Stimulated activated CD4-positive, alpha-beta T cell treated with anti-CD3 and anti-CD28 coated beads, Interleukin-2, amount 100 ng/mL, for 4 hours (primary cell): Measurements from ENCODE around the gene MRPL12.

Source experiments
- DNase-seq: peaks from one replicate; pipeline ENCODE4 v3.0.0-alpha.2; 2020; ENCODE audit warnings: low read depth

The MRPL12 gene

DNA sequence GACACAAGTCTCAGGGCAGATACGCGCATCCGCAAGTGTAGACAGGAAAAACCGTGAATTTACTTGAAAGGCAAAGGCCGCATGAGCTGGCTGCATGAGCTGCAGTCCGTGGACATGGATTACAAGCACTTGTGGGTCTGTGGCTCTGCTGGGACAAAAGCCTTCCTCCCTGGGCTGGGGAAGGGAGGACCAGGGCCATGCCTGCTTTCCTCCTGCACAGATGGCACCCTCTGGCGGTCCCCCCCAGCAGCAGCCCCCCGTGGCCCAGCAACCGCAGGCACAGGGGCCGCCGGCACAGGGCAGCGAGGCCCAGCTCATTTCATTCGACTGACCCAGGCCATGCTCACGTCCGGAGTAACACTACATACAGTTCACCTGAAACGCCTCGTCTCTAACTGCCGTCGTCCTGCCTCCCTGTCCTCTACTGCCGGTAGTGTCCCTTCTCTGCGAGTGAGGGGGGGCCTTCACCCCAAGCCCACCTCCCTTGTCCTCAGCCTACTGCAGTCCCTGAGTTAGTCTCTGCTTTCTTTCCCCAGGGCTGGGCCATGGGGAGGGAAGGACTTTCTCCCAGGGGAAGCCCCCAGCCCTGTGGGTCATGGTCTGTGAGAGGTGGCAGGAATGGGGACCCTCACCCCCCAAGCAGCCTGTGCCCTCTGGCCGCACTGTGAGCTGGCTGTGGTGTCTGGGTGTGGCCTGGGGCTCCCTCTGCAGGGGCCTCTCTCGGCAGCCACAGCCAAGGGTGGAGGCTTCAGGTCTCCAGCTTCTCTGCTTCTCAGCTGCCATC lies 1.7 kb upstream of the MRPL12 start:
- DNase-seq = no peak

DNA sequence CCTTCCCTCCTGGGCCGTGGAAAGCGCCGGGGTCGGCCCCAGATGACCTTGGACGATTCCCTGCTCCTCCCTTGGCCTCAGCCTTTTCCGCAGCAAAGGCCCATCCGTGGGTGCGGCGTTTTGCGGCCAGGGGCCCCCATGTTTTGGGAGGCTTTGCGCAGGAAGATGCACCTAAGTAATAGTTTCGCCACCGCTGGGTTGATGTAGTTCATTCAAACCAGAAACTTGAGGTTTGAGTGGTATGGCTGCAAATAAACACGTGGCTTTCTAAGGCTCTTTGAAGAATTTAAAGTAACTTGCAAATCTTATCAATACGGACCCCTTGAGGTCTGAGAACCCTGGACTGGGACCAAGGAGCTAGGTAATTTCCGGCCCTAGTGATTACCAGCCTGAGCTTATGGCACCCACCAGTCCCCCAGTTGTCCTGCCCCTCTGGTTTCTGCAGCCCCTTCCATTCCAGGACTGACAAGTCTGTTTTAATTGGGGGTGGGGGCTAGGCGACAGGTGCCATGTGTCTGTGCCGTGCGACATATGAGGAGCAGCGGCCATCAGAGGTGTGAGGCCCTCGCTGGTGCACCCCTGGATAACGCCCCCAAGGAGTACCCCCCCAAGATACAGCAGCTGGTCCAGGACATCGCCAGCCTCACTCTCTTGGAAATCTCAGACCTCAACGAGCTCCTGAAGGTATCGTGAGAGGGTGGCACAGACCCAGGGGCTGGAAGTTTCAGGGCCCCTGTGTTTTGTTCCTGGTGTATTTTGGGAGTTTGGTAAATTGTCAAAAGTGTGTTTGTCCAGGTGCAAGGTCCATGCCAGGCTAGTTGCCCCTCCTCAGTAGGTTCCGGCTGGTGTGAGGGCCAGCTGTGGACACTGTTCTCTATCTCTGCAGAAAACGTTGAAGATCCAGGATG lies 834 bp downstream of the MRPL12 start:
- DNase-seq = no peak

DNA sequence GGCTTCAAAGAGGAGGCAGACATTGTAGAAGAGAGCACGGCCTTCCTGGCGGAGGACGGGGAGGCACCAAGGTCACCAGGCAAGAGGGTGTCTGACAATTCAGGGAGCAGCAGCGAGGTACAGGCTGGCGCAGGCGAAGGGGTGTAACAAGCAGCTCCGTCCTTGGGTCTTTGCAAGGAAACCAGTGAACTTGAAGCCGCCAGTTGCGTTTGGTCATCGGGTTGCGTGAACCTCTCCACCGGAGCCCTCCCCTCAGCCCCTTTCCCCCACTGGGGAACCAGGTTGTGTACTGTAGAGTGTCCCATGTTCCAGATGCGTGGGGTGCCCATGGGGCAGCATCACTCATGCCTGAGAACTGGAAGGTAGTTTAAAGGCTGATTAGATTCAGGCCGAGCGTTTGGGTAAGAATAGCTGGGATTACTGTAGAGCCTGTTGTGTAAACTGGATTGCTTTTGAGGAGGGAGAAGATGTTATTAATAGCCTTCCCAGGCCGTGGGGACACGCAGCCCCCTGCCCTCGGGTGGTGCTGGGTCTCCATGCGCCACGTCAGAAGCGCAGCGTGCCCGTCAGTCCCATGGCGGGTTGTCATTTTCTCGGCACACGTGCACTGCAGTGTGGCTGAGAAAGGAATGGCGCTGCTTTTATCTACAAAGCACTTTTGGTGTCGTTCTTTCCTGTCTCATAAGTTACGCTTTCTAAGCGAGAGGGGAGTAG lies 2.5 kb downstream of the MRPL12 start:
- DNase-seq = no peak

DNA sequence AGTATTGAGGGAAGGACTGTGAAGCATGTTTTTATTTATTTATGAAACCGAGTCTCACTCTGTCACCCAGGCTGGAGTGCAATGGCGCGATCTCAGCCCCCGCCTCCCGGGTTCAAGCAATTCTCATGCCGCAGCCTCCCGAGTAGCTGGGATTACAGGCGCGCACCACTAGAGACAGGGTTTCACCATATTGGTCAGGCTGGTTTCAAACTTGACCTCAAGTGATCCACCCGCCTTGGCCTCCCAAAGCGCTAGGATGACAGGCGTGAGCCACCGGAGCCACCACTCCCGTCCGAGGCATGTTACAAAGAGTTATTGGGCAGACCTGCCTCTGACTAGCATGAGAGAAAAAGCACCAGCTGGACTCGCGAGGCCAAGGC lies 3.1 kb downstream of the MRPL12 start:
- DNase-seq = no peak

DNA sequence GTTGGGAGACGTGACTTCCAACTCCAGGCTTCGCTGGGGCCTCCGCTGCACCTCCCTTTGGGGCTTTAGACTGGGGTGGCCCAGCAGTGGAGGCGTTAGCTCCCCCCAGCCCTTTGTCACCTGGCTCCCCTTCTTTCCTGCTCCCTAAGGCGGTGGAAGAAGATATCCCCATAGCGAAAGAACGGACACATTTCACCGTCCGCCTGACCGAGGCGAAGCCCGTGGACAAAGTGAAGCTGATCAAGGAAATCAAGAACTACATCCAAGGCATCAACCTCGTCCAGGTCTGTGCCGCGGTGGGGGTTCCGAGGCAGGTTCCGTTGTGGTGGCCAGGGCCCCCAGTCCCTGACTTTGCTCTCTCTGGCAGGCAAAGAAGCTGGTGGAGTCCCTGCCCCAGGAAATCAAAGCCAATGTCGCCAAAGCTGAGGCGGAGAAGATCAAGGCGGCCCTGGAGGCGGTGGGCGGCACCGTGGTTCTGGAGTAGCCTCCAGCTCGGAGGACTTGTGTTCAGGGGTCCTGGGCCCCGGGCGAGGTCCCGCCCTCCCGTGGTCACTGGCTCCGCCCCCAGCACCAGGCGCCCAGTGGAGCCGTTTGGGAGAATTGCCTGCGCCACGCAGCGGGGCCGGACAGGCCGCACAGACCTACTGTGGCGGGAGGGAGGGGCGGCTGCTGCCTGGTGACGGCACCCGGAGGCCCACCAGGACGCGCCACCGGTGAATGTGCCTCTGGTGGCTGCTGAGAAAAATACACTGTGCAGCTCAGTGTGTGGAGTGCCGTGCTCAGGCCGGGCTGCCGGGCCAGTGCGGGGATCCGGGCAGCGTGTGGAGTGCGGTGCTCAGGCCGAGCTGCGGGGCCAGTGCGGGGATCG lies 3.8 kb downstream of the MRPL12 start:
- DNase-seq = no peak

DNA sequence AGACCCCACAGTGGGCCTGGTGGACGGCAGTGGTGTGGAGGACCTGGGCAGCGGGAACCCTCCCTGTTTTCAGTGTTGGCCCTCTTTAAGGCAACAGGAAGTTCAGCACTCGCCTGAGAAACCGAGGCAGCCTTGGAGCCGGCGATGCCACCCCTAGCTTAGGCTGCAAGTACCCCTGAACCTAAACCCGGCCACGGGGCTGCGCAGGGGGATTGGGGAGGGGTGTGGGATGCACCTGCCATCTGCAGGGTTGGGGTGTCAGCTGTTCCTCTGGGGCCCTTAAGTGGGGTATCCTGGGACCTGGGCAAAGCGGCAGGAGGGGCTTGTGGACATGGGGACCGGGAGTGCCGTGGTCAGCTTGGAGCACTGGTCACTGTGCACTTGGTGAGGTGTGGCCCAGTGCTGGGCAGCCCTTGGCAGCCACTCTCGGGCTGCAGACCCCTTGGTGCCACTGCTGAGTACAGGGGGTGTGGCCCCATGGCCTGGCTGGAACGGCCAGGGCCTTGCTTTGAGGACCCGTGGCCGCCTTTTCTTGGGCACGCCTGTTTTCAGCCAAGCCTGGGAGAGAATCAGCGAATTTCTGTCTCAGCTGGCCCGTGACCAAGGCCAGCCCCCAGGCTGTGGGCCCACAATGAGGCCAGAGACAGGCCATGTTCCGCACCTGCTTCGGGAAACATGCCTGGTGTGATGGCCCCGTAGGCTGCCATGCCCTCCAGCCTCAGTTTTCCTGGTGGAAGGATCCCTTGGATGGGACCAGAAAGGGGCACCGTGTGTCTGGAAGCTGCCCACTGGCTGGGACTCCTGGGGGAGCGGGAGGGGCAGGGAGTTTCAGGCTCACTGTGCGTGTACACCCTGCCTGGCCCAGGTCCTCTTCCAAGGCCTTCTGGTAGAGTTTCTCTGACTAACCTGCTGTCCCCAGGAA lies 4.8 kb downstream of the MRPL12 start:
- DNase-seq = no peak

DNA sequence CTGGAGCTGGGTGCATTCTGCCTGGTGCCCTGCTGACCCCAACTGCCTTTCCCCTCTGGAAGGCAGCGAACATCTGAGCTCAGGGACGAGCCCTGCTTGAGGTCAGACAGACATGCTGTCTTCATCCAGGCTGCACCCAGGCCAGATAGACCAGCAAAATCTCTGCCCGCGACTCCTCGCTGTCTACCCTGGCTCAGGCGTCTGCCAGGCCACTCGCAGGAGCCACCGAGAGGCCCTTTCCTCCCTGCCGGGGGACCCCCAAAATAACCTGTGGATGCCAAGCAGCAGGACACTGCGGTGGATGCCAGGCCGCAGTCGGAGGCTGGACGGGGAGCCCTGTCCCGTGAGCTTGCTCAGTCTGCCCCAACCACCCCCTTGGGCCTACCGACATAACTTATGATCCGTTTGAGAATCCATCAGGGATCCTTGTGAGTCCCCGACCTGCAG lies 5.6 kb downstream of the MRPL12 start:
- no peak for DNase-seq

DNA sequence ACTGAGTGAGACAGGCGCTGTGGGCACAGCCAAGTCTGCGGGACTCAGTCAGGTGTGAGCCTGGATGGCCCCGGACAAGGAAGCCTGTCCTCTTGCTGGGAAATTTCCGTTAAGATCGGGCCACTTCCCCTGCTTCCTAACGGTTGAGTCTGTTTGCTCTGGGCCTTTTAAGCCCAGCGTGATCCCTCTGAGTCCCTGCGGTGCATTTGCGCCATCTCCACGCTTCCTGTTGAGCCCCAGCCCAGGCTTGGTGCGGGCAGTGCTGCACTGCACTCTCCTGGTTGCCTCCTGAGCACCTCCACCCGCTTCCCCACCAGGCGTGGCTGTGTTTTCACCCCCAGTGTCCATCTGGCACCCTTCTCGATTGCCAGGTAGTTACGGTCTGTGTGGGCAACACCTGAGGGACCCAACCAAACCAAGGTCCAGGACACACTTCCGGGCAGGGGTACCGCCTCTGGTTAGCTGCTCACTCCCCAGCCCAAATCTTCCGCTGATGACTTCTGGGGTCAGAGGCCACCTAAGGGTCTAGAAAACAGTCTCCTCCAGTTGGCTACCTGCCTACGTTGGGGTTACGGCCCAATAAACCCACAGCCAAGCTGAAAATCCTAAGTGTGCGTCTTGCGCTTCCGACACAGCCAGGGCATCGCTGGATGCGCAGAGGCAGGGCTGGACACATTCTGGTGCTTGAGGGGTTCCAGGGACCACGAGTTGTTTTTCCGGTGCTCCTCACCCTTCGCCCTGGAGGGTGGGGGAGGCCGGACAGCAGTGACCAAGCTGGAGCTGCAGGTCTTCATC lies 7.5 kb downstream of the MRPL12 start:
- DNase-seq = no peak

DNA sequence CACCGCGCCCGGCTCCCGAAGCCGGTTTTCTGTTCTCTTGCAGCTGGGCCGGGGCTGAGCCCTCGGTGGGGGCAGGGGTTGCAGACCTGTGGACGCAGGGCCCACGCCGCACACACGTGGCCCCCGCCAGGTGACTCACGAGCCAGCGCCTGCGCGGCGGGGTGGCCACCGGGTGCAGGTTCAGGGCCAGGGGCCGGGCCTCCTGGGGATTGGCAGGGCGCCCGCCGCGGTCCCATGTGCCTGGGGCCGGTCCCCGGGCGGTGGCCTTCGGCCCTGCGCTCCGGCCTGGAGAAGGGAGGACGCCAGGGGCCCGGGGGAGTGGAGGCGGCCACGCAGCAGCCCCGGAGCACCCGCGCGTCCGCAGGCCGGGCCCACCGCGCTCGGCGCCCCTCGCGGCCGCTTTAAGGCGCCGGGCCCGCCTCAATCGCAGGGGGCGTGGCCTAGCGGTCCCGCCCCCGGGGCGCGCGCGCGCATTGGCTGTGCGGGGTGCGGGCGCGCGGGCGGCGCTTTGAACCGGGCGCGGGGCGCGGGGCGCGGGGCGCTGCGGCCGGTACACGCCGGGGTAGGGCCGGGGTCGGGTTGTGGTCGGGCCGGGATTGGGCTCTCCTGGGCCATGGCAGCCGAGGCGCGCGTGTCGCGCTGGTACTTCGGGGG lies 8.8 kb downstream of the MRPL12 start, which contains the start of gene SLC25A10:
TSS of gene SLC25A10 (plus strand) at position 471 of the 654 bp plus-strand sequence. CDS start at position 614, 143 bp downstream.
- peak; percentile 71 for DNase-seq

DNA sequence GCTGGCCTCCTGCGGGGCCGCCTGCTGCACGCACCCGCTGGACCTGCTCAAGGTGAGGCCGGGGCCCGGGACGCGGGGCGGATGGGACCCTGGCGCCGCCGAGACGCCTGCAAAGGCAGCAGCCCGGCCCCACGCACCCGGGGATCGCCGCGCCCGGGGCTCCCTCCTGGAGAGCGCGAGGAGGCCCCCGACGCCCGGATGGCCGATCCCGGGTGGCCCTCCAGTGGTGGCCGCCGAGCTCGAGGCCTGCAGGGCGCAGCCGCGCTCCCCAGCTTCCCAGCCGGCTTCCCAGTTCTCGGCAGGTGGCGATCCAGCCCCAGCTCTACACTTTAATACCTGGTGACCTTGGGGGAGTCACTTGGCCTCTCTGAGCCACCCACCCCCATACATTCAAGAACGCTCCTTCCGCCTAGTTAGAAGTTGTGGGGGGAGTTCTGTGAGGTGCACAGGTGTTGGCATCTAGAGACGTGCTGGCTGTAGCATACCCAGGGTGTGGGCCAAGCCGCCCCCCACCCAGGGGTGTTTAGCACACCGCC lies 9.4 kb downstream of the MRPL12 start:
- DNase-seq = no peak

DNA sequence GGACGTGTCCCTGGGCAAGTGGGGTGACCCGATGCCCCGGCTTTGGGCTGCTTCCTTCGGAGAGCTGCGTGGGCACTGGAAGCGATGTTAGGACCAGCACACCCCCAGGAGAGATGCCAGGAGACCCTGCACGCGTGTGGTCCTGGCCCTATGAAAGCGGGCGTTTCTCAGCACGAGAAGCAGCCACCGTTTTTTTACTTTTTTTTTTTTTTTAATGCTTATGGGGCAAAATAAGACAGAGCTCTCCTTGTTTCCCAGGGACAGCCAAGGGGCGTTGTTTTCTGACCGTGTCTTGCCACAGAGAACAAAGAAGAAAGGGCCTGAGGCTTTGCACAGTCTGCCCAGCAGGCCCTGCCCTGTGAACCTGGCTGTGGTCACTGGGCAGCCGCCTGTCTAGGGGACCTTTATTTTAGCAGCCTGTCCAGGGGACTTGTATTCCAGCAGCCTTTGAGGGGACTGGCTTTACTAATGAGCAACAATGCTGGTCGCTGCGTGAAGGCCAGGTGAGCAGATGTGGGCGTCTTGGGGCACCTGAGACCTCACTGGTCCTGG lies 9.9 kb downstream of the MRPL12 start:
- DNase-seq = no peak

DNA sequence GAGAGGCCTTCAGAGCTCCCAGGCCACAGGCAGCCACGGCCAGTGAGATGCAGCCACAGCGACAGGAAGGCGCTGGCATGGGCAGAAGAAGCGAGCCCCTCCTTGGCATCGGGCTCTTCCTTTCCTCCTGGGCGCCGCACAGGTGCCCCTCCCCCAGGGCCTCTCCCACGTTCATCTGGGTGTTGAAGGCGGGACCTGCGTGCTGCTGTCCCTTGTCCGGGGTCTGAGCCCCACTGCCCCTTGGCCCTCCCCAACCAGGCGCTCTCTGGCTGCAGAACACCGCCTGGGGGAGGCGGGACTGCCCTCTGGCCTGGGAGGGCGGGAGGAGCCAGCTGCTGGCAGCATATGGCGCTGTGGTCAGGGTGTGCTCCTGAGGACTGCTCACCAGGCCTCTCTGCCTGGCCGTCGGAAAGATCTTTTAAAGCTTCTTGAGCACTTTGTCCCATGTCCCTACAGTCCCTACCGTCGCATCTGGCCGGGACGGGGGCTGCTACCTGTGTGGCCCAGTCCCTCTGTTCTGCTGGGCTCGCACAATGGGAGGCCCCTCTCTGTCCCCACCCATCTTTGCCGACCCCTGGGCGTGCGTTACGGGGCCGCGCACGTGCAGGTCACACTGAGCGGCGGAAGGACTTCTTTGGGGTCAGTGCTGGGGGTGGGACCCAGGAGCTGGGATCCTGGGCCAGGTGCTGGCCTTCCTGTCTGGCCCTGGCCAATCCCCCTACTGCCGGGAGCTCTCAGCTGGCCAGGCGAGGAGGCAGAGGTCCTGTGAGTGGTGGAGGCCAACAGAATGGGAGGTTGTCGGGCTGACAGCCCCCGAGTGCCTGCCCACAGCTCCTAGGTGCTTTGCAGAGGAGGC lies 10.6 kb downstream of the MRPL12 start:
- DNase-seq = no peak

DNA sequence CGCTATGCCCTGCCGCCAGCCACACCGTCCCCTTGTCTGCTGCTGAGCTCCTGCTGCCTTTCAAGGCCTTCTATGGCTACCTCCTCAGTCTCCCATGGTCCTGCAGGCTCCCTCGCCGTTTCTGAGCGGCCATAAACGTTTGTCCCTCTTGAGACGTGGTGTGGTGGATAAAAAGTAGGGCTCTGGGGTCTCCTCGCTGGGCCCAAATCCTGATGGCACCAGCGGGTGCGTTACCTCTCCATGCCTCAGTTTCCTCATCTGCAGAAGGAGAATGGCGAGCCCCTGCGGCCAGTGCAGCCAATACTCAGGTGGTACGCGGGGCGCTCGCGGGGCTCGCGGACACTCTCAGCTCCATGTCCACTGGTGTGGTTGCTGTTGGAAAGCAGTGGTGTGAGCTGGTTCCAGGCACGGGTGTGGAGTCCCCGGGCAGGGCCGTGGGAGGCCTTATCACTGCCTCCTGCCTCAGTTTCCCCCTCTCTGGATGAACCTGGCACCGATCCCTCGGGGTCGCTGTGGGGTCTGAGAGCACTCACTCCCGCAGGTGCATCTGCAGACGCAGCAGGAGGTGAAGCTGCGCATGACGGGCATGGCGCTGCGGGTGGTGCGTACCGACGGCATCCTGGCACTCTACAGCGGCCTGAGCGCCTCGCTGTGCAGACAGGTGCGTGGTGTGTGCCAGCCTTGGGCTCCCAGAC lies 11.4 kb downstream of the MRPL12 start:
- DNase-seq = no peak

DNA sequence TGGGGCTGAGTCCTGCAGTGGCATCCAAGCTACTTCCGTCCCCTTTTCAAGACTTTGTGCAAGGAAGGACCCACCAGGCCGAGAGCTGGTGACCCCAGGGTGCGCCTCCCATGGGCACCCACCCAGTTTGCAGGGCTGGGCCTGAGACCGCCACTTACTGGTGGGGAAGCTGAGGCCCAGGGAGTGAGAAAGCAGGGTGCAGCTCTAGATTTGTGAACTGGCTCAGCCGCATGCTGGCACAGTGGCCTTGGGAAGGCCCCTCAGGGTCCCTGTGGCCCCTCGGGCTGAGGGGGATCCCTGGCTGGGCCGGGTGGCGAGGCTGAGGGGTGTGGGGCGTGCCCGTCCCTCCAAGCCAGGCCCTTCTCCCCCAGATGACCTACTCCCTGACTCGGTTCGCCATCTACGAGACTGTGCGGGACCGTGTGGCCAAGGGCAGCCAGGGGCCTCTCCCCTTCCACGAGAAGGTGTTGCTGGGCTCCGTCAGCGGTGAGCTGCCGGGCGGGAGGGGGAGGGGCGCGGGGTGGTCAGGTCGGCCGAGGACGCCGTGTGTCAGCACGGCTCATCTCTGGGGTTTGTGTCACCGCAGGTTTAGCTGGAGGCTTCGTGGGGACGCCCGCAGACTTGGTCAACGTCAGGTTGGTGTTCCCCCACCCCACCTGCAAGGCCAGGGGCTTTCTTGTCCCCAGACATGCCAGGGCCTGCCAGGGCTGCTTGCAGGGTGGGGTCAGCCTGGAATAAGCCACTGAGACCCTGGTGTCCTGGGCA lies 12.1 kb downstream of the MRPL12 start:
- DNase-seq = no peak

DNA sequence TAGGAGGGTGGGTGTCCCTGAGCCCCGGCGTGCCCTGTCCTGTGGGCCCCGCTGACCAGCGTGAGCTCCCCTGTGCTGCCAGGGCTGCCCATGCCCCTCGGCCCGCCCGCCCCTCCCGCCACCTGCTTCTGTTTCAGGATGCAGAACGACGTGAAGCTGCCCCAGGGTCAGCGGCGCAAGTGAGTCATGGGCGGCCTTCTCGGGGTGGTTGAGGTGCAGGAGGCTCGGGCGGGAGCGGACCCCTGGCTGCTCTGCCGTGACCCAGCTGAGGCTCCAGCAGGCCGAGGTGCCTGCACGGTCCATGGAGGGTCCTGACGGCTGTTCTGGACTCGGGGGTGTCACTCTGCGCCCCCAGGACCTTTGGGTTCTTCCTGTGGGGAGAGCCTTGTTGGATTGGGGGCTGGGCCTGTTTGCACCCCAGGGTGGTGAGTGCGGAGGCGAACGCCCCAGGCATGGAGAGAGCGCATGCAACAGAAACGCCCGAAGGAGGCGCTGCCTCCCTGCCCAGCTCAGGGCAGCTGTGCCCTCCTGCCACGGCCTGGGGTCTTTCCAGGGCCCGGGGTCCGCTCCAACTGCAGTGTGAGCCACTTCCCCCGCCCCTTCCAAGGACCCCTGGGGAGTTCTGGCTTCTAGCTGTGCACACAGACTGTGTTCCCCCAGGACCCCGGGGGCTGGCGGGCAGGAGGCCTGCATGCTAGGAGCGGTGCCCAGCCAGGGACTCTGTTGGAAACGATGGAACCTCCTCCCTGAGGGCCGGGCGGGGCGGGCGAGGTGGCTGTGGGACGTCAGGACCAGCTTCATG lies 12.9 kb downstream of the MRPL12 start:
- no peak for DNase-seq
